Tibial artery (tissue), 4 donors: ENCODE data around the gene SCEL.

ENCODE experiments used
- DNase-seq, 2 donors: peaks; one replicate each; pipeline ENCODE4 v3.0.0-alpha.2; 2019
- H3K27ac ChIP-seq, 2 donors: fragments of 200-600 bp; sonication (generic) in 1 of 2; 1 replicate in 1 of 2; 2 replicates in 1 of 2; pipeline ENCODE4 v1.5.1; 2018 to 2019; ENCODE audit warnings: mild to moderate bottlenecking in 1 of 2
- H3K27me3 ChIP-seq, 2 donors: fragments of 200-600 bp; sonication (generic) in 1 of 2; one replicate each; pipeline versions ENCODE4 v1.5.1 to v1.6.0; 2016 to 2019
- H3K36me3 ChIP-seq, 3 donors: fragments of 200-600 bp; sonication (generic) in 2 of 3; one replicate each; pipeline ENCODE4 v1.5.1; 2016 to 2019; ENCODE audit warnings: mild to moderate bottlenecking in 2 of 3
- H3K4me1 ChIP-seq, 4 donors: fragments of 200-600 bp; sonication (generic) in 2 of 4; 1 replicate in 3 of 4; 2 replicates in 1 of 4; pipeline ENCODE4 v1.5.1; 2016 to 2019
- H3K4me3 ChIP-seq, 2 donors: fragments of 200-600 bp; sonication (generic) in 1 of 2; 1 replicate in 1 of 2; 2 replicates in 1 of 2; pipeline ENCODE4 v1.5.1; 2018 to 2019; ENCODE audit warnings: mild to moderate bottlenecking in 2 of 2
- H3K9me3 ChIP-seq, 3 donors: fragments of 200-600 bp; sonication (generic) in 1 of 3; one replicate each; pipeline ENCODE4 v1.5.1; 2016 to 2019
- CTCF ChIP-seq, 2 experiments: fragments of 200-600 bp in 1 of 2; fragments of 450-650 bp in 1 of 2; IDR thresholded peaks; one replicate each; pipeline ENCODE4 v1.5.1; 2017 to 2019; ENCODE audit warnings: antibody characterized with exemption in 2 of 2, mild to moderate bottlenecking in 1 of 2, moderate library complexity in 1 of 2
- intact Hi-C: fragments of 100-400 bp; cut with DNase I; formaldehyde crosslinking; loops from one replicate; pipeline ENCODE4 v1.15.0; 2023; ENCODE audit warnings: low total_unique reads

SCEL gene

GRCh38 chr13:77528834-77529500 lies 6.5 kb upstream of the SCEL start:
- Histone ChIP-seq H3K9me3 (no peaks in the 10 kb centered on the region), H3K36me3 (no peaks in the 10 kb centered on the region), H3K4me1 (no peaks in the 10 kb centered on the region), H3K4me3 (no peak overlapping the region), H3K27me3 (no peaks in the 10 kb centered on the region), H3K27ac (no peak overlapping the region)
- no peak for DNase-seq
- no peak for TF ChIP-seq CTCF (IDR thresholded peaks at IDR 0.05)
- intact Hi-C loops = no loop called here

GRCh38 chr13:77529501-77529840 lies 6.0 kb upstream of the SCEL start:
- Histone ChIP-seq H3K4me1 (no peaks in the 10 kb centered on the region), H3K9me3 (no peaks in the 10 kb centered on the region), H3K36me3 (no peaks in the 10 kb centered on the region), H3K27ac (no peak overlapping the region), H3K4me3 (no peak overlapping the region), H3K27me3 (no peaks in the 10 kb centered on the region)
- no peak for TF ChIP-seq CTCF (IDR thresholded peaks at IDR 0.05)
- intact Hi-C loops = no loop called here
- DNase-seq = no peak

- Histone ChIP-seq H3K9me3 (no peaks in the 10 kb centered on the region), H3K4me1 (no peaks in the 10 kb centered on the region), H3K4me3 (no peak overlapping the region), H3K27ac (no peak overlapping the region), H3K36me3 (no peaks in the 10 kb centered on the region), H3K27me3 (no peaks in the 10 kb centered on the region)
- intact Hi-C loops = no loop called here
- no peak for DNase-seq
- TF ChIP-seq CTCF (IDR thresholded peaks at IDR 0.05) = no peak
Measured at GRCh38 chr13:77530875-77531274, 4.6 kb upstream of the SCEL start.

- no peaks in the 10 kb centered on the region for H3K36me3 ChIP-seq
- no peak for DNase-seq
- intact Hi-C loops = no loop called here
- TF ChIP-seq CTCF (IDR thresholded peaks at IDR 0.05) = no peak
- H3K27me3 ChIP-seq = peaks cover 0 to 8% of the 10 kb centered on the region in 2 donors
- no peak overlapping the region for H3K4me3 ChIP-seq
- H3K27ac ChIP-seq = no peak overlapping the region
- no peaks in the 10 kb centered on the region for H3K9me3 ChIP-seq
- no peaks in the 10 kb centered on the region for H3K4me1 ChIP-seq
Measured at GRCh38 chr13:77532983-77533382, 2.5 kb upstream of the SCEL start.

GRCh38 chr13:77533875-77534788 lies 1.4 kb upstream of the SCEL start:
- no peaks in the 10 kb centered on the region for H3K9me3 ChIP-seq
- no peaks in the 10 kb centered on the region for H3K36me3 ChIP-seq

More at GRCh38 chr13:77533875-77534788, 1.4 kb upstream of the SCEL start:
- H3K4me3 ChIP-seq = no peak overlapping the region
- TF ChIP-seq CTCF (IDR thresholded peaks at IDR 0.05) = no peak
- peaks cover 0 to 8% of the 10 kb centered on the region in 2 donors for H3K27me3 ChIP-seq
- no peak overlapping the region for H3K27ac ChIP-seq
- no peaks in the 10 kb centered on the region for H3K4me1 ChIP-seq
- no peak for DNase-seq
- intact Hi-C loops = no loop called here
